Fibroblast of lung (primary cell): ENCODE data around the gene OCLN. TPM values are rescaled to one million over a fixed set of nuclear protein-coding genes. Genes with fewer than 3 reads are reported as not detected.

ENCODE experiments used
- DNase-seq, 2 donors: peaks; one replicate each; pipeline versions ENCODE4 v3.0.0 to v3.0.0-alpha.2; 2010; ENCODE audit warnings: low read depth in 2 of 2
- H2AFZ ChIP-seq: 2 replicates; pipeline ENCODE4 v1.5.1; 2012; ENCODE audit warnings: low read length, control low read depth, inconsistent platforms
- H3K27ac ChIP-seq: 2 replicates; pipeline ENCODE4 v1.5.1; 2011; ENCODE audit warnings: low read length, control low read depth; ENCODE audit not compliant: insufficient read depth
- H3K27me3 ChIP-seq: 2 replicates; pipeline ENCODE4 v1.5.1; 2011; ENCODE audit warnings: mild to moderate bottlenecking, low read length; ENCODE audit not compliant: control insufficient read depth, insufficient read depth
- H3K36me3 ChIP-seq: 2 replicates; pipeline ENCODE4 v1.5.1; 2011; ENCODE audit warnings: low read length; ENCODE audit not compliant: control insufficient read depth, insufficient read depth
- H3K4me1 ChIP-seq: 2 replicates; pipeline ENCODE4 v1.5.1; 2011; ENCODE audit warnings: low read length; ENCODE audit not compliant: control insufficient read depth, insufficient read depth; ENCODE audit errors: extremely low read depth
- H3K4me2 ChIP-seq: 2 replicates; pipeline ENCODE4 v1.5.1; 2011; ENCODE audit warnings: low read length, control low read depth; ENCODE audit not compliant: insufficient read depth; ENCODE audit errors: extremely low read depth
- H3K4me3 ChIP-seq, 4 experiments: fragments of 200-600 bp in 1 of 4; sonication (generic) in 1 of 4; replicated peaks in 1 of 4; 2 replicates each; pipeline ENCODE4 v1.5.1; 2011 to 2016; ENCODE audit warnings: low read length in 4 of 4, low read depth in 3 of 4, mild to moderate bottlenecking in 3 of 4, control low read depth in 2 of 4, inconsistent platforms in 1 of 4, mixed read lengths in 1 of 4; ENCODE audit not compliant: insufficient read depth in 1 of 4; ENCODE audit errors: control extremely low read depth in 1 of 4
- H3K79me2 ChIP-seq: 2 replicates; pipeline ENCODE4 v1.5.1; 2012; ENCODE audit warnings: mild to moderate bottlenecking, low read length, inconsistent platforms; ENCODE audit not compliant: control insufficient read depth, insufficient read depth
- H3K9ac ChIP-seq: 2 replicates; pipeline ENCODE4 v1.5.1; 2011; ENCODE audit warnings: mild to moderate bottlenecking, low read length, control low read depth; ENCODE audit not compliant: insufficient read depth
- H3K9me3 ChIP-seq: 2 replicates; pipeline ENCODE4 v1.5.1; 2012; ENCODE audit warnings: low read depth, low read length; ENCODE audit not compliant: control insufficient read depth, insufficient read depth
- H4K20me1 ChIP-seq: 2 replicates; pipeline ENCODE4 v1.5.1; 2011; ENCODE audit warnings: low read length; ENCODE audit not compliant: control insufficient read depth, insufficient read depth; ENCODE audit errors: extremely low read depth
- CTCF ChIP-seq, 2 donors: IDR thresholded peaks in 1 of 2; conservative IDR thresholded peaks in 1 of 2; 1 replicate in 1 of 2; 2 replicates in 1 of 2; pipeline ENCODE4 v1.5.1; 2011 to 2012; ENCODE audit warnings: low read length in 2 of 2, control low read depth in 1 of 2, inconsistent platforms in 1 of 2, low read depth in 1 of 2, mild to moderate bottlenecking in 1 of 2
- EZH2 ChIP-seq: IDR thresholded peaks from 2 replicates; pipeline ENCODE4 v1.5.1; 2012; ENCODE audit warnings: low read length, control low read depth, mild to moderate bottlenecking; ENCODE audit errors: missing control alignments
- polyA plus RNA-seq, 2 donors: library from polyadenylated mRNA; depleted of rRNA in 1 of 2; stranded (reverse) in 1 of 2; unstranded in 1 of 2; fragments of >200 nt; gene quantifications; 2 replicates each; pipeline ENCODE4 v1.2.1, GENCODE V29; 2011 to 2012; ENCODE audit warnings: missing spikeins in 1 of 2
- total RNA-seq: library from RNA; depleted of rRNA; stranded (reverse); fragments of >200 nt; gene quantifications from 2 replicates; pipeline ENCODE4 v1.2.1, GENCODE V29; 2014

Gene OCLN
- total and polyA plus RNA-seq, 2 donors (not counting 1 experiment from before 2014, with no cell fraction given), result 3.1 to 7.8 TPM

GRCh38 chr5:69505306-69505705 is 12.7 kb downstream of the OCLN start:
- Histone ChIP-seq H3K9me3 (no peaks in the 10 kb centered on the region), H3K79me2 (no peaks in the 10 kb centered on the region)

GRCh38 chr5:69509212-69509611 is 16.6 kb downstream of the OCLN start:
- Histone ChIP-seq H3K4me1 (peaks cover 3% of the 10 kb centered on the region), H3K36me3 (no peaks in the 10 kb centered on the region), H3K9me3 (no peaks in the 10 kb centered on the region), H3K27ac (no peak overlapping the region), H2AFZ (no peak overlapping the region), H3K9ac (no peak overlapping the region), H4K20me1 (no peaks in the 10 kb centered on the region), H3K4me2 (no peak overlapping the region), H3K27me3 (no peaks in the 10 kb centered on the region), H3K79me2 (no peaks in the 10 kb centered on the region), H3K4me3 (no peak overlapping the region)
- no peak for DNase-seq
- TF ChIP-seq CTCF (conservative IDR thresholded peaks at IDR 0.05 in 1 of 2, IDR thresholded peaks at IDR 0.05 in 1 of 2; ENCODE audit: low read depth in 1 of 2, low read length in 2 of 2) (no peak), EZH2 (no peak)

More at GRCh38 chr5:69505306-69505705, 12.7 kb downstream of the OCLN start:
- Histone ChIP-seq H4K20me1 (no peaks in the 10 kb centered on the region), H3K27ac (no peak overlapping the region), H3K27me3 (no peaks in the 10 kb centered on the region), H3K4me3 (no peak overlapping the region), H3K9ac (no peak overlapping the region), H3K4me1 (peaks cover 14% of the 10 kb centered on the region), H2AFZ (no peak overlapping the region), H3K4me2 (no peak overlapping the region), H3K36me3 (no peaks in the 10 kb centered on the region)
- TF ChIP-seq EZH2 (no peak), CTCF (conservative IDR thresholded peaks at IDR 0.05 in 1 of 2, IDR thresholded peaks at IDR 0.05 in 1 of 2; ENCODE audit: low read depth in 1 of 2, low read length in 2 of 2) (no peak)
- DNase-seq, result no peak

GRCh38 chr5:69510694-69511093 is 18.1 kb downstream of the OCLN start:
- no peak for TF ChIP-seq CTCF (conservative IDR thresholded peaks at IDR 0.05 in 1 of 2, IDR thresholded peaks at IDR 0.05 in 1 of 2; ENCODE audit: low read depth in 1 of 2, low read length in 2 of 2)
- TF ChIP-seq EZH2, result no peak
- no peak for DNase-seq
- Histone ChIP-seq H3K27me3 (no peaks in the 10 kb centered on the region), H3K4me1 (peaks cover 3% of the 10 kb centered on the region), H3K9ac (no peak overlapping the region), H3K27ac (no peak overlapping the region), H3K36me3 (no peaks in the 10 kb centered on the region), H4K20me1 (no peaks in the 10 kb centered on the region), H3K79me2 (no peaks in the 10 kb centered on the region), H3K4me3 (no peak overlapping the region), H3K4me2 (no peak overlapping the region), H3K9me3 (no peaks in the 10 kb centered on the region), H2AFZ (no peak overlapping the region)
